Mucosa of descending colon (tissue), 3 donors: ENCODE results near the gene AP4E1. TPM values are rescaled to one million over a fixed set of nuclear protein-coding genes. Genes with fewer than 3 reads are reported as not detected.
"Not testable (repeated sequence)": the region's sequence is repeated elsewhere in the genome, so short reads cannot be mapped to it uniquely, and the experiment has no call there.

ENCODE experiments used
- ATAC-seq: fragments of 200-7000 bp; cut with Tn5 transposase; one replicate; pipeline ENCODE4 v1.9.1; 2020; ENCODE audit warnings: mild to moderate bottlenecking, moderate library complexity
- DNase-seq, 3 donors: peaks; one replicate each; pipeline ENCODE4 v3.0.0-alpha.2; 2020
- H3K36me3 ChIP-seq: fragments of 200-600 bp; one replicate; pipeline ENCODE4 v1.8.0; 2021; ENCODE audit warnings: low read depth, mild to moderate bottlenecking
- H3K4me1 ChIP-seq: fragments of 200-600 bp; one replicate; pipeline ENCODE4 v1.8.0; 2021; ENCODE audit warnings: low read depth, mild to moderate bottlenecking
- H3K4me3 ChIP-seq: fragments of 200-600 bp; one replicate; pipeline ENCODE4 v1.8.0; 2021; ENCODE audit warnings: mild to moderate bottlenecking
- H3K9me3 ChIP-seq: fragments of 200-600 bp; one replicate; pipeline ENCODE4 v1.8.0; 2021; ENCODE audit warnings: mild to moderate bottlenecking
- intact Hi-C, 2 donors: fragments of 100-400 bp; cut with DNase I in 1 of 2; cut with micrococcal nuclease in 1 of 2; formaldehyde crosslinking; loops; one replicate each; pipeline versions ENCODE4 v1.11.0 to v1.11.1; 2022; cut with DNase I, micrococcal nuclease
- total RNA-seq, 3 donors: library from RNA; stranded (reverse); fragmentation: NEBNext Ultra II Directional in 2 of 3; extraction: Animal tissue kit (Norgen Biotek cat#: 25700) in 2 of 3; gene quantifications; one replicate each; pipeline versions ENCODE4 v1.2.1 to v1.2.4, GENCODE V29; 2021 to 2023
- TF ChIP-seq, protein P1 (sequence below): fragments of 200-600 bp; IDR thresholded peaks from one replicate; pipeline ENCODE4 v1.8.0; 2022; ENCODE audit warnings: antibody characterized with exemption, mild to moderate bottlenecking
- donor health status: DM: no; HTN: no; CAD: no; lungs with moderate emphysema.
- donor health status: DM: no; HTN: no; CAD: no.
- donor health status: DM: no; HTN: yes; CAD: no.

AP4E1 gene
- total RNA-seq, 3 donors from 2014 or later = 9.6 to 11.9 (median 11.6) TPM

DNA sequence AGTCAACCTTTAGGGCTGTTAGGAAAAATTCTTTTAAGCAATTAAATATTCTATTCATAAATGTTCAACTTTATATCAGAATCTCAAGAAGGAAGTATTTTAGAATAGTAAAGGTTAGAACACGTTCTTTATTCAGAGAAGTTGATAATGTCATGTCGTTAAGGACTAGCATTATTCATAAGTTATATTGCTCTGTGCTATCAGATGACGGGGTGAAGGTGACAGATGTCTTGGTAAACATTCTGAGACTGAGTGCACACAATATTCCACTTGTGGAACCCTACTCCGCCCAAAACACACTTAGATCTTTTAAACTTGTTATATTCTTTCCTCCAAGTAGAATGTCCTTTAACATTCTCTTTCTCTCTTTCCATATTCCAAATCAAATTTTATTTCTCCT, 7.9 kb downstream of the AP4E1 start:
- ATAC-seq = peak; percentile 99
- TF ChIP-seq, protein P1, sequence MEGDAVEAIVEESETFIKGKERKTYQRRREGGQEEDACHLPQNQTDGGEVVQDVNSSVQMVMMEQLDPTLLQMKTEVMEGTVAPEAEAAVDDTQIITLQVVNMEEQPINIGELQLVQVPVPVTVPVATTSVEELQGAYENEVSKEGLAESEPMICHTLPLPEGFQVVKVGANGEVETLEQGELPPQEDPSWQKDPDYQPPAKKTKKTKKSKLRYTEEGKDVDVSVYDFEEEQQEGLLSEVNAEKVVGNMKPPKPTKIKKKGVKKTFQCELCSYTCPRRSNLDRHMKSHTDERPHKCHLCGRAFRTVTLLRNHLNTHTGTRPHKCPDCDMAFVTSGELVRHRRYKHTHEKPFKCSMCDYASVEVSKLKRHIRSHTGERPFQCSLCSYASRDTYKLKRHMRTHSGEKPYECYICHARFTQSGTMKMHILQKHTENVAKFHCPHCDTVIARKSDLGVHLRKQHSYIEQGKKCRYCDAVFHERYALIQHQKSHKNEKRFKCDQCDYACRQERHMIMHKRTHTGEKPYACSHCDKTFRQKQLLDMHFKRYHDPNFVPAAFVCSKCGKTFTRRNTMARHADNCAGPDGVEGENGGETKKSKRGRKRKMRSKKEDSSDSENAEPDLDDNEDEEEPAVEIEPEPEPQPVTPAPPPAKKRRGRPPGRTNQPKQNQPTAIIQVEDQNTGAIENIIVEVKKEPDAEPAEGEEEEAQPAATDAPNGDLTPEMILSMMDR = no peak
- Histone ChIP-seq H3K4me1 (no peaks in the 10 kb centered on the region), H3K9me3 (no peaks in the 10 kb centered on the region), H3K4me3 (no peak overlapping the region), H3K36me3 (no peaks in the 10 kb centered on the region)
- peak in 1 of 3 donors; percentile 32 for DNase-seq
- intact Hi-C loops = no loop called here

DNA sequence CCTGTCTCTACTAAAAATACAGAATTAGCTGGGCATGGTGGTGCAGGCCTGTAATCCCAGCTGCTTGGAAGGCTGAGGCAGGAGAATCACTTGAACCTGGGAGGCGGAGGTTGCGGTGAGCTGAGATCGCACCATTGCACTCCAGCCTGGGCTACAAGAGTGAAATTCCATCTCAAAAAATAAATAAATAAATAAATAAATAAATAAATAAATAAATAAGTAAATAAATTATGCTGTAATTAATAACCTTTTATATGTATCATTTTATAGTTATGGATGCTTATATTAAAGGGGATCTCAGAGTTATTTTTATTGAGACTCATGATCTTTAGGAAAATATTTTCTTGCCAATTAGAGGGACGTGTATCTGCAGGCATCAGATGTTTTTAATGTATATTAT, 10.9 kb downstream of the AP4E1 start:
- ATAC-seq, H3K4me1 ChIP-seq, H3K9me3 ChIP-seq, H3K4me3 ChIP-seq, intact Hi-C loops, DNase-seq, H3K36me3 ChIP-seq: not testable (repeated sequence)

DNA sequence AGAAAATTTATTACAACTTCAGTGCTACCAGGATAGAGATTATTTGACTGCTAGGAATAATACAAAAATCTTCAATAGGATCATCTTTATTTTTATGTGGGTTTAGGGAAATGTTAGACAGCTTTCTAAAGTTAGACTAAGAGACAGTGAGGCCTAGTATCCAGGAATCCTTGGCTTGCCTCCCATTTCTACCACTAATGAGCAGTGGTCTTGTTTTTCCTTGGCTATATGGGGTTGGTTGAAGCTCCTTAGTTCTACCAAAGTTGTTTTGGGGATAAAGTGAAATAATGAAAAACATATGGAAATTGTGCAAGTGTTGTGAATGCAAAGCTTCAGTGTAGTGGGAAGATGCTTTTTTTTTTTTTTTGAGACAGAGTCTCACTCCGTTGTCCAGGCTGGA, 16.8 kb downstream of the AP4E1 start:
- intact Hi-C loops = no loop called here
- H3K36me3 ChIP-seq = no peaks in the 10 kb centered on the region
- no peak overlapping the region for H3K4me3 ChIP-seq
- no peaks in the 10 kb centered on the region for H3K9me3 ChIP-seq
- TF ChIP-seq, protein P1 = no peak
- H3K4me1 ChIP-seq = no peaks in the 10 kb centered on the region
- ATAC-seq (no peak), DNase-seq (no peak)

DNA sequence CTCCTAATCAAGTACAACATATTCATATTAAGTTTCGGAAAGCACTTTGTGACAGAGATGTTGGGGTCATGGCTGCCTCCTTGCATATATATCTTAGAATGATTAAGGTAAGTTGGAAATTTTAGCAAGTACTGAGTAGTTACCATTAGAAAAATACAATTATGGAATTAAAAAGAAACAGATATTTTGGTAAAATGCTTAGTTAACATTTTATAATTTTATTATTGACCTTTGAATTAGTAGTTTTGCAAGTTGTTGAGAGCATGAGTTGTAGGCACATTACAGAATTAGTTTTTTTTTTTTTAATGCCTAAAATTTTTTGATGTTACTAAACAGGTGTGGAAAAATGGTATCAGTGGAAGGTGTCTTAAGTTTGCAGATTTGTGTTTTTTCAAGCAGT, 20.6 kb downstream of the AP4E1 start:
- Histone ChIP-seq H3K36me3 (no peaks in the 10 kb centered on the region), H3K4me1 (no peaks in the 10 kb centered on the region), H3K9me3 (no peaks in the 10 kb centered on the region), H3K4me3 (no peak overlapping the region)
- DNase-seq = no peak
- TF ChIP-seq, protein P1 = no peak
- no peak for ATAC-seq
- intact Hi-C loops = no loop called here

DNA sequence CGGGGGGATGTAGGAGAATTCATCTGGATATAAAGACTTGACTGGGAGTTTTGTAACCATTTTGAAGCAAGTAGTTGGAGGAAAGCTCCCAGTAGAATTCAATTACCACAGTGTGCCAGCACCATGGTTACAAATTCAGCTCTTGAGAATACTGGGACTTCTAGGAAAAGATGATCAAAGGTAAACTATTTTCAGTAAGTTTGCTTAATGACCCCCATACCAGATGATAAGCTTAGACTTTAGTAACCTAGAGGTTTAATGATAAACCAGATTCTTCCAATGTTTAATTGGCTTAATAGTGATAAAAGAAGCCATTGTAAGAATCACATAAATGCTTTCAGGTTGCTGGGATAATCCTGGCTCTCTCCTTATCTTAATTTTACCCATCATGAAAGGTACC, 22.3 kb downstream of the AP4E1 start:
- no peak for DNase-seq
- no peaks in the 10 kb centered on the region for H3K9me3 ChIP-seq
- H3K36me3 ChIP-seq = no peaks in the 10 kb centered on the region
- intact Hi-C loops = no loop called here
- no peaks in the 10 kb centered on the region for H3K4me1 ChIP-seq
- H3K4me3 ChIP-seq = no peak overlapping the region
- no peak for ATAC-seq
- TF ChIP-seq, protein P1 = no peak

DNA sequence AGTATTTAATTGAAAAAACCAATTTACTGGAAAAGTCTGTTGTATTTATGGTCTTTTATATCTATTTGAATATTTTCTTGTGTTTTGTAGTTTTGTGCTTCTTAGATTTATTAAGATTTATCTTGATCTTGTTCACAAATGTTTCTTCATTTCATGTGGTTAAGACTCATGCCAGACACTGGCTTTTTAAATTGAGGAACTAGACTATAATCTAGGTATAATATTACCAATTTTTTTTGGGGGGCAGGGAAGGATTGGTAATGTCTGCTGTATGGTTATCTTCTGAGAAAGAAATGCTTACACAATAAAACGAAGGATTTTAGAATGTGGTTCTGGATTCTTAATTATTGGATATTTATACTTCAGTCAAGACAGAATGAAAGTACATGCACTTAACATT, 24.9 kb downstream of the AP4E1 start:
- ATAC-seq (no peak), DNase-seq (no peak)
- TF ChIP-seq, protein P1 = no peak
- Histone ChIP-seq H3K36me3 (no peaks in the 10 kb centered on the region), H3K4me1 (no peaks in the 10 kb centered on the region), H3K4me3 (no peak overlapping the region), H3K9me3 (no peaks in the 10 kb centered on the region)
- intact Hi-C loops = no loop called here
